GM12878 (cell line): ENCODE measurements around the gene RPRD1A. TPM values are rescaled to one million over a fixed set of nuclear protein-coding genes. Genes with fewer than 3 reads are reported as not detected.

ENCODE experiments used
- ATAC-seq: fragments of 200-7000 bp; cut with Tn5 transposase; 3 replicates; pipeline ENCODE4 v1.9.1; 2020; ENCODE audit warnings: mild to moderate bottlenecking, moderate library complexity
- BruUV-seq: library from RNA; stranded (reverse); fragments of 400-500 nt; replicated peaks from 2 replicates; lab custom pipeline; 2021; lab: Mats Ljungman, UMichigan
- CTCF ChIA-PET: fragments of 300-600 bp; sonication (Branson Sonifier 250); formaldehyde crosslinking; extraction: SDS; loops from one replicate; lab custom pipeline; 2021; ENCODE audit warnings: inconsistent platforms; lab: Yijun Ruan, JAX
- POLR2A ChIA-PET: fragments of 350-600 bp; formaldehyde crosslinking; extraction: SDS; loops from one replicate; lab custom pipeline; 2021; ENCODE audit warnings: inconsistent platforms; lab: Charles Lee
- RAD21 ChIA-PET: fragments of 300-600 bp; sonication (Branson Sonifier 250); formaldehyde crosslinking; loops from one replicate; lab custom pipeline; 2023; ENCODE audit warnings: antibody characterized with exemption; ENCODE audit not compliant: unreplicated experiment; lab: Charles Lee
- SMC1A ChIA-PET: fragments of 300-600 bp; sonication (Branson Sonifier 250); formaldehyde crosslinking; loops from one replicate; lab custom pipeline; 2023; ENCODE audit not compliant: unreplicated experiment, uncharacterized antibody; lab: Charles Lee
- DNase-seq: peaks from one replicate; pipeline ENCODE4 v3.0.0-alpha.2; 2011; ENCODE audit warnings: low read depth, low spot score
- FAIRE-seq: peaks from 3 replicates; lab custom pipeline; 2011; peaks lifted over from hg19 to GRCh38; lab: Jason Lieb, UNC
- H2AFZ ChIP-seq: 2 replicates; pipeline ENCODE4 v1.6.0; 2011; ENCODE audit warnings: low read depth, low read length, control low read depth; ENCODE audit not compliant: control insufficient read depth
- H3K27ac ChIP-seq: 2 replicates; pipeline ENCODE4 v1.5.1; 2011; ENCODE audit warnings: control low read depth; ENCODE audit not compliant: control insufficient read depth, insufficient read depth
- H3K27me3 ChIP-seq, 2 experiments: replicated peaks in 1 of 2; 2 replicates each; pipeline versions ENCODE4 v1.6.0 to v1.6.1; 2011; ENCODE audit warnings: low read length in 1 of 2; ENCODE audit not compliant: control insufficient read depth in 2 of 2, insufficient read depth in 2 of 2
- H3K36me3 ChIP-seq, 2 experiments: 2 replicates each; pipeline ENCODE4 v1.5.1; 2011; ENCODE audit warnings: low read length in 1 of 2; ENCODE audit not compliant: control insufficient read depth in 2 of 2, insufficient read depth in 2 of 2
- H3K4me1 ChIP-seq: 2 replicates; pipeline ENCODE4 v1.6.1; 2011; ENCODE audit warnings: mild to moderate bottlenecking, low read length, moderate library complexity, mixed read lengths; ENCODE audit not compliant: control insufficient read depth, insufficient read depth
- H3K4me2 ChIP-seq: 2 replicates; pipeline ENCODE4 v1.6.0; 2011; ENCODE audit warnings: control low read depth; ENCODE audit not compliant: control insufficient read depth, insufficient read depth
- H3K4me3 ChIP-seq: fragments of 200-600 bp; sonication (generic); 2 replicates; pipeline ENCODE4 v1.5.1; 2016
- H3K79me2 ChIP-seq: 2 replicates; pipeline ENCODE4 v1.6.0; 2011; ENCODE audit warnings: low read length; ENCODE audit not compliant: control insufficient read depth, insufficient read depth
- H3K9ac ChIP-seq: 2 replicates; pipeline ENCODE4 v1.8.0; 2011; ENCODE audit warnings: low read length, control low read depth, mixed read lengths; ENCODE audit not compliant: control insufficient read depth, insufficient read depth
- H3K9me3 ChIP-seq: replicated peaks from 3 replicates; pipeline ENCODE4 v1.5.1; 2011; ENCODE audit warnings: mild to moderate bottlenecking, low read length; ENCODE audit not compliant: control insufficient read depth, insufficient read depth
- H4K20me1 ChIP-seq: 2 replicates; pipeline ENCODE4 v1.6.0; 2011; ENCODE audit not compliant: control insufficient read depth, insufficient read depth
- MLLT1 ChIP-seq: fragments of 450-650 bp; IDR thresholded peaks from 2 replicates; pipeline ENCODE4 v1.6.1; 2016; ENCODE audit warnings: mild to moderate bottlenecking
- NFYB ChIP-seq: IDR thresholded peaks from 2 replicates; pipeline ENCODE4 v1.6.1; 2011; ENCODE audit warnings: low read depth, mild to moderate bottlenecking, low read length, improper control_type of control experiment, moderate library complexity; ENCODE audit not compliant: insufficient read depth
- SMAD1 ChIP-seq: fragments of 450-650 bp; IDR thresholded peaks from 2 replicates; pipeline ENCODE4 v1.6.1; 2018; ENCODE audit warnings: mild to moderate bottlenecking, low read depth; ENCODE audit not compliant: partially characterized antibody
- ZBTB33 ChIP-seq: fragments of 450-650 bp; IDR thresholded peaks from 2 replicates; pipeline ENCODE4 v1.6.1; 2017; ENCODE audit warnings: mild to moderate bottlenecking
- ZZZ3 ChIP-seq: IDR thresholded peaks from 2 replicates; pipeline ENCODE4 v1.6.1; 2011; ENCODE audit warnings: low read depth; ENCODE audit not compliant: control insufficient read depth, insufficient read length
- WGBS: methylation state at CpG from one replicate; pipeline ENCODE4 v1.1.6; 2016; ENCODE audit warnings: low lambda C conversion rate; ENCODE audit not compliant: insufficient replicate concordance, insufficient coverage; ENCODE audit errors: missing lambda C conversion rate; 5-methylcytosine and 5-hydroxymethylcytosine counted together
- in situ Hi-C: fragments of 300-500 bp; cut with MboI; formaldehyde crosslinking; loops from 9 replicates; pipeline ENCODE4 v1.14.3; 2018; ENCODE audit warnings: mixed read lengths
- intact Hi-C: fragments of 100-400 bp; cut with micrococcal nuclease; formaldehyde crosslinking; loops from one replicate; pipeline ENCODE4 v1.14.2; 2022; ENCODE audit not compliant: unreplicated experiment
- polyA plus RNA-seq, 11 experiments: library from polyadenylated mRNA; depleted of rRNA in 4 of 11; unstranded in 6 of 11; stranded (reverse) in 5 of 11; fragments of >200 nt; fragmentation: Nextera tagmentation in 4 of 11; fragmentation: Illumina TruSeq in 1 of 11; extraction: Ambion mirVana in 4 of 11; extraction: Trizol in 1 of 11; gene quantifications; 1 replicate in 1 of 11; 2 replicates in 10 of 11; pipeline versions ENCODE4 v1.2.1 to v1.2.3, GENCODE V29; 2011 to 2016; ENCODE audit warnings: inconsistent platforms in 2 of 11, missing spikeins in 2 of 11, low read depth in 1 of 11
- total RNA-seq, 4 experiments: library from RNA; depleted of rRNA in 3 of 4; stranded (reverse); fragments of >200 nt in 3 of 4; fragmentation: Illumina TruSeq in 1 of 4; extraction: Trizol in 1 of 4; gene quantifications; 2 replicates each; pipeline versions ENCODE4 v1.2.1 to v1.2.3, GENCODE V29; 2013 to 2021

The RPRD1A gene
- total and polyA plus RNA-seq, 10 of the 15 experiments (the other 5 are each of a cell fraction or from before 2014, with no cell fraction given): 16.2 to 66.2 (median 36.2) TPM

DNA sequence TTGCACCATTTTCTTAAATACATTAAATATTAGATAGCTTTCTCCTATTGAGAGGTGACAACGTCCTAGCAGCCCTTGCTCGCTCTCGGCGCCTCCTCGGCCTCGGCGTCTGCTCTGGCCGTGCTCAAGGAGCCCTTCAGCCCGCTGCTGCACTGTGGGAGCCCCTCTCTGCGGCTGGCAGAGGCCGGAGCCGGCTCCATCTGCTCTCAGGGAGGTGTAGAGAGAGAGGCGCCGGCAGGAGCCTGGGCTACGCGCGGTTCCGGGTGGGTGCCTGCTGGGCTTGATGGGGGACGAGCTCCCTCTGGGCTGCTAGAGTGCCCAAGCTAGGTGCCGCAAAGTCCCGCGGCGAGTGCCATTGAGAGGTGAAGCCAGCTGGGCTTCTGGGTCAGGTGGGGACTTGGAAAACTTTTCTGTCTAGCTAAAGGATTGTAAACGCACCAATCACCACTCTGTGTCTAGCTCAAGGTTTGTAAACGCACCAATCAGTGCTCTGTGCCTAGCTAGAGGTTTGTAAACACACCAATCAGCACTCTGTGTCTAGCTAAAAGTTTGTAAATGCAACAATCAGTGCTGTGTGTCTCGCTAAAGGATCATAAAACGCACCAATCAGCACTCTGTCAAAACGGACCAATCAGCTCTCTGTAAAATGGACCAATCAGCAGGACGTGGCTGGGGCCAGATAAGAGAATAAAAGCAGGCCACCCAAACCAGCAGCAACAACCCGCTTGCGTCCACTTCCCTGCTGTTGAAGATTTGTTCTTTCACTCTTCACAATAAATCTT, 3.1 kb downstream of the RPRD1A start:
- no peak overlapping the region for H3K27ac ChIP-seq
- no peaks in the 10 kb centered on the region; the same call in 1 of the 3 replicates for H3K9me3 ChIP-seq
- no peaks in the 10 kb centered on the region for H3K36me3 ChIP-seq
- DNase-seq (no peak), FAIRE-seq (no peak), ATAC-seq (no peak)
- ChIA-PET POLR2A (interaction anchor here (1.5 to 1.6 kb wide), 2 partner anchors 7 to 92 kb away, joined by 6 read pairs; partner anchors contain the start of gene RMP24), SMC1A (interaction anchor here (1.1 to 4.6 kb wide), 3 partner anchors 19 to 47 kb away, joined by 3 to 21 read pairs (median 3); no protein-coding TSS in a partner anchor), CTCF (interaction anchor here (1.3 to 1.5 kb wide), 2 partner anchors 10 to 12 kb away, joined by 4 to 6 read pairs; no protein-coding TSS in a partner anchor), RAD21 (interaction anchor here (0.6 to 2.2 kb wide), 4 partner anchors 32 to 126 kb away, joined by 3 to 4 read pairs (median 4); partner anchors contain the start of gene RMP24)
- WGBS: 98% methylated on average over 31 of the region's 31 CpGs
- intact Hi-C loops: loop anchor here (10.0 kb wide), 1 partner anchor 489 kb away; no protein-coding TSS in a partner anchor
- no peak overlapping the region for H3K9ac ChIP-seq
- H3K4me1 ChIP-seq: peaks cover 3% of the 10 kb centered on the region; the same call in 1 of the 2 replicates
- peaks cover 71% of the 10 kb centered on the region for H3K79me2 ChIP-seq
- no peak overlapping the region for H2AFZ ChIP-seq
- H3K4me3 ChIP-seq: peak overlapping the region; percentile 44; the same call in 1 of the 2 replicates
- no peak for TF ChIP-seq SMAD1
- peak; percentile 87 for TF ChIP-seq ZBTB33
- no peak for TF ChIP-seq ZZZ3
- 0 out of 2 replicates have a peak, but pooled peaks have one; percentile 20 for TF ChIP-seq MLLT1
- TF ChIP-seq NFYB: peak; percentile 82
- no peaks in the 10 kb centered on the region for H3K27me3 ChIP-seq
- H3K4me2 ChIP-seq: peak overlapping the region; percentile 42; the same call in 1 of the 2 replicates
- no peaks in the 10 kb centered on the region for H4K20me1 ChIP-seq
- in situ Hi-C loops: no loop called here
- no TSS peak for BruUV-seq
